SK-N-SH (cell line): ENCODE results near the gene CACNA2D3. TPM values are rescaled to one million over a fixed set of nuclear protein-coding genes. Genes with fewer than 3 reads are reported as not detected.

Source experiments
- CTCF ChIA-PET: fragments of 300-600, 350-600 bp; formaldehyde crosslinking; extraction: SDS; loops from one replicate; lab custom pipeline; 2021; lab: Yijun Ruan, JAX
- POLR2A ChIA-PET: fragments of 350-600 bp; sonication (Branson Sonifier 250); formaldehyde crosslinking; extraction: SDS; loops from one replicate; lab custom pipeline; 2020; ENCODE audit warnings: antibody characterized with exemption, inconsistent platforms; lab: Yijun Ruan, JAX
- DNase-seq: peaks from one replicate; pipeline ENCODE4 v3.0.0; 2012
- H2AFZ ChIP-seq: fragments of 200-600 bp; sonication (generic); 2 replicates; pipeline ENCODE4 v1.8.1; 2016; ENCODE audit warnings: antibody characterized with exemption, mild to moderate bottlenecking, low read depth
- H3F3A ChIP-seq: fragments of 200-600 bp; sonication (generic); replicated peaks from 2 replicates; pipeline ENCODE3; 2016; ENCODE audit warnings: antibody characterized with exemption, mild to moderate bottlenecking; ENCODE audit not compliant: insufficient read depth
- H3K27ac ChIP-seq, 2 experiments: fragments of 200-500 bp in 1 of 2; fragments of 200-600 bp in 1 of 2; sonication (Bioruptor generic) in 1 of 2; sonication (generic), shearing (Covaris generic) in 1 of 2; 2 replicates each; pipeline versions ENCODE4 v1.5.1 to v1.6.1; 2014 to 2016; ENCODE audit warnings: low read depth in 2 of 2, inconsistent platforms in 1 of 2, low read length in 1 of 2, mild to moderate bottlenecking in 1 of 2, mixed read lengths in 1 of 2
- H3K27me3 ChIP-seq: fragments of 200-600 bp; sonication (generic), shearing (Covaris generic); 2 replicates; pipeline ENCODE4 v1.6.1; 2016; ENCODE audit warnings: mixed run types; ENCODE audit not compliant: insufficient read depth
- H3K36me3 ChIP-seq, 2 experiments: fragments of 200-500 bp in 1 of 2; fragments of 200-600 bp in 1 of 2; sonication (Bioruptor generic) in 1 of 2; sonication (generic) in 1 of 2; replicated peaks in 1 of 2; 2 replicates each; pipeline versions ENCODE3 to v1.5.1; 2014 to 2016; ENCODE audit warnings: low read length in 1 of 2, mild to moderate bottlenecking in 1 of 2; ENCODE audit not compliant: insufficient read depth in 2 of 2, control insufficient read depth in 1 of 2
- H3K4me1 ChIP-seq, 2 experiments: fragments of 200-500 bp in 1 of 2; fragments of 200-600 bp in 1 of 2; sonication (Bioruptor generic) in 1 of 2; sonication (generic), shearing (Covaris generic) in 1 of 2; 2 replicates each; pipeline versions ENCODE4 v1.5.1 to v1.6.1; 2014 to 2016; ENCODE audit warnings: low read depth in 1 of 2, low read length in 1 of 2, mixed run types in 1 of 2; ENCODE audit not compliant: insufficient read depth in 2 of 2, control insufficient read depth in 1 of 2
- H3K4me2 ChIP-seq: fragments of 200-600 bp; sonication (generic), shearing (Covaris generic); 2 replicates; pipeline ENCODE4 v1.6.1; 2017; ENCODE audit warnings: mixed run types
- H3K4me3 ChIP-seq, 2 experiments: fragments of 200-500 bp in 1 of 2; fragments of 200-600 bp in 1 of 2; sonication (Bioruptor generic) in 1 of 2; sonication (generic), shearing (Covaris generic) in 1 of 2; 2 replicates each; pipeline versions ENCODE4 v1.5.1 to v1.8.1; 2014 to 2016; ENCODE audit warnings: low read depth in 2 of 2, inconsistent platforms in 1 of 2, low read length in 1 of 2, mild to moderate bottlenecking in 1 of 2, mixed read lengths in 1 of 2, moderate library complexity in 1 of 2
- H3K79me2 ChIP-seq: fragments of 200-600 bp; sonication (generic); 2 replicates; pipeline ENCODE4 v1.8.1; 2017; ENCODE audit warnings: mild to moderate bottlenecking; ENCODE audit not compliant: insufficient read depth
- H3K9ac ChIP-seq: fragments of 200-600 bp; sonication (generic); 2 replicates; pipeline ENCODE4 v1.6.1; 2017; ENCODE audit warnings: mixed run types
- H3K9me2 ChIP-seq: fragments of 200-600 bp; sonication (generic); 2 replicates; pipeline ENCODE4 v1.6.1; 2017; ENCODE audit warnings: mixed run types
- H3K9me3 ChIP-seq: fragments of 200-600 bp; sonication (generic); 2 replicates; pipeline ENCODE4 v1.6.1; 2017; ENCODE audit warnings: mixed run types, mild to moderate bottlenecking, moderate library complexity
- H4K20me1 ChIP-seq: fragments of 200-600 bp; sonication (generic); 2 replicates; pipeline ENCODE4 v1.6.1; 2017; ENCODE audit warnings: mild to moderate bottlenecking, mixed run types; ENCODE audit not compliant: insufficient read depth
- EP300 ChIP-seq, 2 experiments: IDR thresholded peaks; 2 replicates each; pipeline versions ENCODE4 v1.4.0 to v1.6.1; 2012; ENCODE audit warnings: borderline replicate concordance in 1 of 2, low read depth in 1 of 2, low read length in 1 of 2
- EZH2phosphoT487 ChIP-seq: fragments of 200-600 bp; sonication (generic); IDR thresholded peaks from 2 replicates; pipeline ENCODE4 v1.6.1; 2017; ENCODE audit warnings: low read depth, mixed run types, mild to moderate bottlenecking, antibody characterized with exemption, moderate library complexity, borderline replicate concordance
- FOSL2 ChIP-seq: IDR thresholded peaks from 2 replicates; pipeline ENCODE4 v1.4.0; 2012; ENCODE audit warnings: low read depth, mild to moderate bottlenecking, moderate library complexity, borderline replicate concordance
- GABPA ChIP-seq: IDR thresholded peaks from 2 replicates; pipeline ENCODE4 v1.4.0; 2012; ENCODE audit warnings: low read depth, mild to moderate bottlenecking
- GATA2 ChIP-seq: sonication (generic); formaldehyde crosslinking; IDR thresholded peaks from 2 replicates; pipeline ENCODE4 v1.5.0; 2020; ENCODE audit warnings: mild to moderate bottlenecking, missing genetic modification reagents
- IRF3 ChIP-seq: fragments of 150-350 bp; IDR thresholded peaks from 2 replicates; pipeline ENCODE4 v1.6.1; 2016; ENCODE audit warnings: mild to moderate bottlenecking, low read depth, low read length
- MXI1 ChIP-seq: IDR thresholded peaks from 2 replicates; pipeline ENCODE4 v1.6.1; 2012; ENCODE audit warnings: mild to moderate bottlenecking, low read depth, low read length, improper control_type of control experiment
- NFIC ChIP-seq: IDR thresholded peaks from 2 replicates; pipeline ENCODE4 v1.4.0; 2012; ENCODE audit warnings: borderline replicate concordance
- NRF1 ChIP-seq: IDR thresholded peaks from 2 replicates; pipeline ENCODE4 v1.6.1; 2012; ENCODE audit warnings: low read depth, mild to moderate bottlenecking, low read length
- POLR2AphosphoS5 ChIP-seq: IDR thresholded peaks from 2 replicates; pipeline ENCODE4 v1.6.1; 2012; ENCODE audit warnings: low read depth, low read length
- RAD21 ChIP-seq: IDR thresholded peaks from 2 replicates; pipeline ENCODE4 v1.6.1; 2012; ENCODE audit warnings: mild to moderate bottlenecking, low read length
- RCOR1 ChIP-seq: fragments of 150-350 bp; IDR thresholded peaks from 2 replicates; pipeline ENCODE4 v1.6.1; 2017; ENCODE audit warnings: antibody characterized with exemption, low read length
- RFX5 ChIP-seq: IDR thresholded peaks from 2 replicates; pipeline ENCODE4 v1.6.1; 2012; ENCODE audit warnings: mild to moderate bottlenecking, improper control_type of control experiment, low read length
- RXRA ChIP-seq: IDR thresholded peaks from 2 replicates; pipeline ENCODE4 v1.4.0; 2012; ENCODE audit warnings: low read depth, mild to moderate bottlenecking, borderline replicate concordance
- SIN3A ChIP-seq: IDR thresholded peaks from 2 replicates; pipeline ENCODE4 v1.6.1; 2012; ENCODE audit warnings: low read depth, mild to moderate bottlenecking, low read length, moderate library complexity, borderline replicate concordance
- SMC3 ChIP-seq: IDR thresholded peaks from 2 replicates; pipeline ENCODE4 v1.6.1; 2012; ENCODE audit warnings: low read depth, low read length, improper control_type of control experiment
- TAF1 ChIP-seq: IDR thresholded peaks from 2 replicates; pipeline ENCODE4 v1.6.1; 2012; ENCODE audit warnings: low read depth, mild to moderate bottlenecking, low read length, moderate library complexity, borderline replicate concordance
- USF1 ChIP-seq: IDR thresholded peaks from 2 replicates; pipeline ENCODE4 v1.4.0; 2012; ENCODE audit warnings: low read depth, borderline replicate concordance
- WGBS: methylation state at CpG from one replicate; pipeline ENCODE4 v1.1.6; 2017; ENCODE audit warnings: low lambda C conversion rate; 5-methylcytosine and 5-hydroxymethylcytosine counted together
- polyA plus RNA-seq, 3 experiments: library from polyadenylated mRNA; depleted of rRNA; stranded (reverse); fragments of >200 nt; gene quantifications; 2 replicates each; pipeline ENCODE4 v1.2.3, GENCODE V29; 2012
- TF ChIP-seq, protein P1 (sequence below): IDR thresholded peaks from 2 replicates; pipeline ENCODE4; 2012
- TF ChIP-seq, protein P2 (sequence below): IDR thresholded peaks from 2 replicates; pipeline ENCODE4 v1.4.0; 2012; ENCODE audit warnings: low read depth, borderline replicate concordance

CACNA2D3 gene
- polyA plus RNA-seq, 1 of the 3 experiments (the other 2 are of a cell fraction): 0.15 TPM

DNA sequence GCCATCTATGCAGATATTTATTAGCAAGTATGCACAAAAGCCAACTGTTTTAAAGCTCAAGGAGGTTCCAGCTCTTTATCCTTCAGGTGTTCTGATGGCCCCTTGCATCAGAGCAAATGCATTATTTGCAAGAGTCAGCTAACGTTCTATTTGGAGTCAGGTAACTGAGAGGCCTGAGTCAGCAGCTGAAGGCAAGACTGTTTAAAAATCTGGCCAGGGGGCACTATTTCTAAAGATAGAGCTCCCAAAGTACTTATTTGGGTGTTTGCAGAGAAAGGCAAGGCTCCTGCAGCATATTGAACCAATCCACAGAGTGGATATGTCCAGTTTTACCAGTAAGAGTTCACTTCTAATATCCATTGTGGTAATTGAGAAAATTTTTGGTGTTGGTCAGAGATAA lies 659.4 kb downstream of the CACNA2D3 start:
- Histone ChIP-seq H3K9ac (no peak overlapping the region), H3K36me3 (no peaks in the 10 kb centered on the region), H3K4me1 (no peaks in the 10 kb centered on the region; a peak in 1 of 4 replicates), H2AFZ (no peak overlapping the region), H3K4me2 (no peak overlapping the region), H3F3A (no peaks in the 10 kb centered on the region), H3K27ac (no peak overlapping the region), H3K27me3 (no peaks in the 10 kb centered on the region), H3K9me2 (no peaks in the 10 kb centered on the region), H3K79me2 (no peaks in the 10 kb centered on the region), H4K20me1 (no peaks in the 10 kb centered on the region), H3K4me3 (no peak overlapping the region), H3K9me3 (no peaks in the 10 kb centered on the region)
- ChIA-PET CTCF (interaction anchor here (0.6 to 1.8 kb wide), 2 partner anchors 17 to 761 kb away, joined by 3 to 6 read pairs; no protein-coding TSS in a partner anchor), POLR2A (no interaction called here)
- 11% methylated on average over 1 of the region's 1 CpG for WGBS
- no peak for DNase-seq
- TF ChIP-seq, protein P1, sequence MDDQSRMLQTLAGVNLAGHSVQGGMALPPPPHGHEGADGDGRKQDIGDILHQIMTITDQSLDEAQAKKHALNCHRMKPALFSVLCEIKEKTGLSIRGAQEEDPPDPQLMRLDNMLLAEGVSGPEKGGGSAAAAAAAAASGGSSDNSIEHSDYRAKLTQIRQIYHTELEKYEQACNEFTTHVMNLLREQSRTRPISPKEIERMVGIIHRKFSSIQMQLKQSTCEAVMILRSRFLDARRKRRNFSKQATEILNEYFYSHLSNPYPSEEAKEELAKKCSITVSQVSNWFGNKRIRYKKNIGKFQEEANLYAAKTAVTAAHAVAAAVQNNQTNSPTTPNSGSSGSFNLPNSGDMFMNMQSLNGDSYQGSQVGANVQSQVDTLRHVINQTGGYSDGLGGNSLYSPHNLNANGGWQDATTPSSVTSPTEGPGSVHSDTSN: no peak
- TF ChIP-seq NRF1 (no peak), MXI1 (no peak), EP300 (IDR thresholded peaks at IDR 0.05; ENCODE audit: borderline replicate concordance in 1 of 2, low read depth in 1 of 2, low read length in 1 of 2) (no peak), EZH2phosphoT487 (no peak), GATA2 (no peak), RFX5 (no peak), NFIC (no peak), USF1 (no peak), RXRA (no peak), GABPA (no peak), POLR2AphosphoS5 (no peak), IRF3 (no peak), SIN3A (no peak), TAF1 (no peak), RAD21 (no peak), SMC3 (no peak), FOSL2 (no peak), RCOR1 (no peak)
- TF ChIP-seq, protein P2, sequence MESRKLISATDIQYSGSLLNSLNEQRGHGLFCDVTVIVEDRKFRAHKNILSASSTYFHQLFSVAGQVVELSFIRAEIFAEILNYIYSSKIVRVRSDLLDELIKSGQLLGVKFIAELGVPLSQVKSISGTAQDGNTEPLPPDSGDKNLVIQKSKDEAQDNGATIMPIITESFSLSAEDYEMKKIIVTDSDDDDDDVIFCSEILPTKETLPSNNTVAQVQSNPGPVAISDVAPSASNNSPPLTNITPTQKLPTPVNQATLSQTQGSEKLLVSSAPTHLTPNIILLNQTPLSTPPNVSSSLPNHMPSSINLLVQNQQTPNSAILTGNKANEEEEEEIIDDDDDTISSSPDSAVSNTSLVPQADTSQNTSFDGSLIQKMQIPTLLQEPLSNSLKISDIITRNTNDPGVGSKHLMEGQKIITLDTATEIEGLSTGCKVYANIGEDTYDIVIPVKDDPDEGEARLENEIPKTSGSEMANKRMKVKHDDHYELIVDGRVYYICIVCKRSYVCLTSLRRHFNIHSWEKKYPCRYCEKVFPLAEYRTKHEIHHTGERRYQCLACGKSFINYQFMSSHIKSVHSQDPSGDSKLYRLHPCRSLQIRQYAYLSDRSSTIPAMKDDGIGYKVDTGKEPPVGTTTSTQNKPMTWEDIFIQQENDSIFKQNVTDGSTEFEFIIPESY: no peak
